A549 (cell line): ENCODE measurements around the gene CNKSR3. TPM values are rescaled to one million over a fixed set of nuclear protein-coding genes. Genes with fewer than 3 reads are reported as not detected.

Source experiments
- ATAC-seq, 2 experiments: fragments of 200-7000 bp in 1 of 2; fragments of >200 bp in 1 of 2; cut with Nextera tagmentation in 1 of 2; cut with Tn5 transposase in 1 of 2; 3 replicates each; pipeline versions ENCODE4 v1.8.0 to v1.9.1; 2018 to 2020; ENCODE audit warnings: mild to moderate bottlenecking in 1 of 2, moderate library complexity in 1 of 2
- CTCF ChIA-PET: fragments of 300-600 bp; sonication (Branson Sonifier 250); formaldehyde crosslinking; extraction: SDS; loops from one replicate; lab custom pipeline; 2021; ENCODE audit warnings: antibody characterized with exemption, inconsistent platforms; lab: Yijun Ruan, JAX
- POLR2A ChIA-PET: fragments of 350-600 bp; formaldehyde crosslinking; extraction: SDS; loops from one replicate; lab custom pipeline; 2021; ENCODE audit warnings: antibody characterized with exemption, inconsistent platforms; lab: Yijun Ruan, JAX
- DNase-seq, 2 experiments: peaks; one replicate each; pipeline versions ENCODE4 v3.0.0 to v3.0.0-alpha.2; 2011 to 2016; ENCODE audit warnings: low read depth in 1 of 2, low spot score in 1 of 2
- FAIRE-seq: peaks from 2 replicates; lab custom pipeline; 2011; peaks lifted over from hg19 to GRCh38; lab: Jason Lieb, UNC
- H3K27ac ChIP-seq, 2 experiments: fragments of >200 bp; sonication (Bioruptor Twin); formaldehyde crosslinking; 3 replicates each; pipeline ENCODE4 v1.5.1; 2016 to 2017
- H3K4me1 ChIP-seq: fragments of >200 bp; sonication (Bioruptor Twin); formaldehyde crosslinking; 3 replicates; pipeline ENCODE4 v1.6.1; 2016
- H3K4me2 ChIP-seq: fragments of >200 bp; sonication (Bioruptor Twin); formaldehyde crosslinking; 3 replicates; pipeline ENCODE4 v1.6.1; 2016
- H3K4me3 ChIP-seq: fragments of >200 bp; sonication (Bioruptor Twin); formaldehyde crosslinking; 3 replicates; pipeline ENCODE4 v1.5.1; 2016
- H3K9me3 ChIP-seq: fragments of >200 bp; sonication (Bioruptor Twin); formaldehyde crosslinking; 3 replicates; pipeline ENCODE4 v1.6.1; 2016
- BHLHE40 ChIP-seq: IDR thresholded peaks from 2 replicates; pipeline ENCODE4 v1.6.1; 2012; ENCODE audit warnings: low read depth, low read length, inconsistent platforms
- E2F6 ChIP-seq: IDR thresholded peaks from 2 replicates; pipeline ENCODE4 v1.6.1; 2012; ENCODE audit warnings: low read depth, borderline replicate concordance
- EHMT2 ChIP-seq: fragments of 200-600 bp; sonication (generic); IDR thresholded peaks from 2 replicates; pipeline ENCODE4 v1.6.1; 2016; ENCODE audit warnings: antibody characterized with exemption, low read depth, mild to moderate bottlenecking, moderate library complexity
- ESRRA ChIP-seq: fragments of 150-350 bp; IDR thresholded peaks from 2 replicates; pipeline ENCODE4 v1.6.1; 2014; ENCODE audit warnings: mild to moderate bottlenecking, low read length, borderline replicate concordance
- FOSB ChIP-seq: fragments of 250-450 bp; sonication (Bioruptor Pico); IDR thresholded peaks from 2 replicates; pipeline ENCODE4 v1.5.0; 2020; ENCODE audit warnings: mild to moderate bottlenecking, moderate library complexity
- HES2 ChIP-seq: fragments of >200 bp; sonication (Bioruptor Twin); formaldehyde crosslinking; IDR thresholded peaks from 2 replicates; pipeline ENCODE4 v1.6.1; 2016
- HOXB13 ChIP-seq: fragments of 250-450 bp; sonication (Bioruptor Pico); IDR thresholded peaks from 2 replicates; pipeline ENCODE4 v1.5.0; 2020; ENCODE audit warnings: low read depth, mild to moderate bottlenecking, moderate library complexity
- JUN ChIP-seq, 2 experiments: fragments of >200 bp; sonication (Bioruptor Twin); formaldehyde crosslinking; IDR thresholded peaks; 2 replicates in 1 of 2; 3 replicates in 1 of 2; pipeline ENCODE4 v1.6.1; 2016 to 2017
- JUNB ChIP-seq: fragments of >200 bp; sonication (Bioruptor Twin); formaldehyde crosslinking; IDR thresholded peaks from 2 replicates; pipeline ENCODE4 v1.6.1; 2016
- KDM5A ChIP-seq: fragments of 200-600 bp; sonication (generic); IDR thresholded peaks from 2 replicates; pipeline ENCODE4 v1.6.1; 2016; ENCODE audit warnings: antibody characterized with exemption, mild to moderate bottlenecking
- MAX ChIP-seq: IDR thresholded peaks from 2 replicates; pipeline ENCODE4 v1.6.1; 2012
- MYC ChIP-seq: IDR thresholded peaks from 2 replicates; pipeline ENCODE4 v1.6.1; 2012; ENCODE audit warnings: mild to moderate bottlenecking, inconsistent platforms, low read length, improper control_type of control experiment, borderline replicate concordance
- PBX3 ChIP-seq: IDR thresholded peaks from 2 replicates; pipeline ENCODE4 v1.6.1; 2012
- PHF8 ChIP-seq: fragments of 200-600 bp; sonication (generic); IDR thresholded peaks from 2 replicates; pipeline ENCODE4 v1.6.1; 2016; ENCODE audit warnings: low read depth, mild to moderate bottlenecking, antibody characterized with exemption, moderate library complexity, borderline replicate concordance
- RAD21 ChIP-seq, 2 experiments: fragments of >200 bp in 1 of 2; sonication (Bioruptor Twin) in 1 of 2; formaldehyde crosslinking in 1 of 2; IDR thresholded peaks in 1 of 2; conservative IDR thresholded peaks in 1 of 2; 2 replicates in 1 of 2; 3 replicates in 1 of 2; pipeline ENCODE4 v1.6.1; 2012 to 2018; ENCODE audit warnings: inconsistent platforms in 1 of 2
- REST ChIP-seq: fragments of 200-600 bp; sonication (generic); IDR thresholded peaks from 2 replicates; pipeline ENCODE4 v1.6.1; 2016; ENCODE audit warnings: antibody characterized with exemption, mild to moderate bottlenecking, moderate library complexity
- RNF2 ChIP-seq: fragments of 200-600 bp; sonication (generic); IDR thresholded peaks from 2 replicates; pipeline ENCODE4 v1.6.1; 2016; ENCODE audit warnings: low read depth, mild to moderate bottlenecking, antibody characterized with exemption, moderate library complexity, borderline replicate concordance
- TP53 ChIP-seq: fragments of 250-450 bp; sonication (Bioruptor Pico); IDR thresholded peaks from 2 replicates; pipeline ENCODE4 v1.5.0; 2021; ENCODE audit warnings: mild to moderate bottlenecking, moderate library complexity
- ZNF302 ChIP-seq: fragments of 250-450 bp; sonication (Bioruptor Pico); IDR thresholded peaks from 2 replicates; pipeline ENCODE4 v1.9.0; 2021; ENCODE audit warnings: inconsistent platforms, mild to moderate bottlenecking, moderate library complexity
- WGBS: methylation state at CpG from one replicate; pipeline ENCODE4 v1.1.6; 2017; ENCODE audit errors: missing lambda C conversion rate; 5-methylcytosine and 5-hydroxymethylcytosine counted together
- polyA plus RNA-seq, 4 experiments: library from polyadenylated mRNA; depleted of rRNA in 3 of 4; stranded (reverse); fragments of >200 nt; fragmentation: RNase III in 1 of 4; extraction: RNeasy Plus Mini Kit Qiagen cat#74134 plus additional on column Dnase treatment in 1 of 4; gene quantifications; 2 replicates in 3 of 4; 3 replicates in 1 of 4; pipeline ENCODE4 v1.2.3, GENCODE V29; 2011 to 2017

The CNKSR3 gene
- polyA plus RNA-seq, 2 of the 4 experiments (the other 2 are of a cell fraction) = 2.9 to 3.5 TPM

- FAIRE-seq = no peak
- 94% methylated on average over 6 of the region's 6 CpGs for WGBS
These were observed 51.0 kb downstream of the CNKSR3 start for GRCh38 chr6:154459513-154459912.

GRCh38 chr6:154458565-154459470 lies 51.7 kb downstream of the CNKSR3 start:
- ATAC-seq (no peak), FAIRE-seq (no peak), DNase-seq (no peak)
- ChIA-PET POLR2A (no interaction called here), CTCF (interaction anchor here (0.8 kb wide), 1 partner anchor 59 kb away, joined by 3 read pairs; no protein-coding TSS in a partner anchor)
- Histone ChIP-seq H3K4me3 (no peak overlapping the region), H3K27ac (no peak overlapping the region), H3K4me1 (peaks cover 17% of the 10 kb centered on the region), H3K9me3 (no peaks in the 10 kb centered on the region), H3K4me2 (no peak overlapping the region)
- WGBS = 85% methylated on average over 8 of the region's 8 CpGs
- no peak for TF ChIP-seq TP53
- TF ChIP-seq EHMT2 = no peak
- no peak for TF ChIP-seq HOXB13
- no peak for TF ChIP-seq BHLHE40
- no peak for TF ChIP-seq KDM5A
- TF ChIP-seq JUN (IDR thresholded peaks at IDR 0.05) = no peak
- no peak for TF ChIP-seq REST
- no peak for TF ChIP-seq ESRRA
- TF ChIP-seq HES2 = no peak
- no peak for TF ChIP-seq MAX
- no peak for TF ChIP-seq JUNB
- TF ChIP-seq MYC = no peak
- TF ChIP-seq E2F6 = no peak

More at GRCh38 chr6:154459513-154459912, 51.0 kb downstream of the CNKSR3 start:
- ATAC-seq (no peak), DNase-seq (no peak)
- H3K9me3 ChIP-seq = no peaks in the 10 kb centered on the region
- peaks cover 17% of the 10 kb centered on the region for H3K4me1 ChIP-seq
- no peak overlapping the region for H3K4me3 ChIP-seq
- TF ChIP-seq RAD21 (conservative IDR thresholded peaks at IDR 0.05 in 1 of 2, IDR thresholded peaks at IDR 0.05 in 1 of 2) (no peak), E2F6 (no peak), PHF8 (no peak), FOSB (CRISPR knock-in tag) (no peak), PBX3 (no peak), ZNF302 (CRISPR knock-in tag) (no peak), RNF2 (no peak), REST (no peak)
- TF ChIP-seq, all 56 proteins: peak for 0
- ChIA-PET POLR2A (no interaction called here), CTCF (no interaction called here)
- no peak overlapping the region for H3K4me2 ChIP-seq
- no peak overlapping the region for H3K27ac ChIP-seq
